HCT116 (cell line): ENCODE results near the gene ASXL2. TPM values are rescaled to one million over a fixed set of nuclear protein-coding genes. Genes with fewer than 3 reads are reported as not detected.

Experiments
- ATAC-seq: fragments of 200-7000 bp; cut with Tn5 transposase; 2 replicates; pipeline ENCODE4 v1.9.1; 2020; ENCODE audit warnings: mild to moderate bottlenecking, moderate library complexity
- BruUV-seq: library from RNA; stranded (reverse); fragments of 400-500 nt; replicated peaks from 2 replicates; lab custom pipeline; 2021; lab: Mats Ljungman, UMichigan
- CTCF ChIA-PET: fragments of 300-600 bp; sonication (Branson Sonifier 250); formaldehyde crosslinking; loops from one replicate; lab custom pipeline; 2021; ENCODE audit warnings: antibody characterized with exemption; lab: Charles Lee
- POLR2A ChIA-PET: fragments of 300-600, 350-600 bp; sonication (Branson Sonifier 250); formaldehyde crosslinking; loops from one replicate; lab custom pipeline; 2021; ENCODE audit warnings: antibody characterized with exemption; lab: Charles Lee
- RAD21 ChIA-PET, 2 experiments: fragments of 300-600 bp; sonication (Branson Sonifier 250); formaldehyde crosslinking; loops; one replicate each; lab custom pipeline; 2023; ENCODE audit warnings: low total read pairs in 2 of 2; ENCODE audit not compliant: uncharacterized antibody in 2 of 2, unreplicated experiment in 2 of 2, low non-redundant PET in 1 of 2; lab: Charles Lee
- DNase-seq: peaks from one replicate; pipeline ENCODE4 v3.0.0-alpha.2; 2010; ENCODE audit warnings: low read depth, low spot score
- H2AFZ ChIP-seq: fragments of 200-600 bp; shearing (Covaris generic), sonication (generic); 2 replicates; pipeline ENCODE4 v1.6.1; 2017; ENCODE audit warnings: low read depth, mixed run types, mixed read lengths, antibody characterized with exemption, low read length; ENCODE audit not compliant: poor library complexity, severe bottlenecking
- H3K27ac ChIP-seq: 2 replicates; pipeline ENCODE4 v1.5.1; 2012; ENCODE audit warnings: low read depth, low read length
- H3K27me3 ChIP-seq: fragments of 200-600 bp; sonication (generic); 2 replicates; pipeline ENCODE4 v1.6.1; 2016; ENCODE audit warnings: mixed run types, low read length, mixed read lengths; ENCODE audit not compliant: insufficient read depth
- H3K36me3 ChIP-seq, 2 experiments: fragments of 200-500 bp in 1 of 2; fragments of 200-600 bp in 1 of 2; sonication (Bioruptor generic) in 1 of 2; sonication (generic) in 1 of 2; 2 replicates each; pipeline versions ENCODE4 v1.5.1 to v1.6.1; 2014 to 2016; ENCODE audit warnings: low read length in 2 of 2, inconsistent platforms in 1 of 2, mixed read lengths in 1 of 2, mixed run types in 1 of 2; ENCODE audit not compliant: insufficient read depth in 2 of 2, control insufficient read depth in 1 of 2
- H3K4me1 ChIP-seq, 2 experiments: fragments of 200-600 bp in 1 of 2; sonication (generic) in 1 of 2; 2 replicates each; pipeline versions ENCODE4 v1.5.1 to v1.6.1; 2012 to 2017; ENCODE audit warnings: low read length in 2 of 2, inconsistent platforms in 1 of 2, mild to moderate bottlenecking in 1 of 2, mixed read lengths in 1 of 2, mixed run types in 1 of 2, moderate library complexity in 1 of 2; ENCODE audit not compliant: insufficient read depth in 2 of 2, control insufficient read depth in 1 of 2
- H3K4me2 ChIP-seq: fragments of 200-600 bp; sonication (generic); 2 replicates; pipeline ENCODE4 v1.6.1; 2017; ENCODE audit warnings: mixed run types, low read length, mixed read lengths
- H3K4me3 ChIP-seq, 2 experiments: fragments of 200-600 bp in 1 of 2; sonication (generic) in 1 of 2; replicated peaks in 1 of 2; 2 replicates each; pipeline ENCODE4 v1.5.1; 2011 to 2016; ENCODE audit warnings: low read length in 2 of 2, control low read depth in 1 of 2, low read depth in 1 of 2, mild to moderate bottlenecking in 1 of 2, mixed read lengths in 1 of 2, mixed run types in 1 of 2
- H3K79me2 ChIP-seq: fragments of 200-600 bp; sonication (generic); 2 replicates; pipeline ENCODE4 v1.6.1; 2017; ENCODE audit warnings: mild to moderate bottlenecking, mixed run types, low read length, moderate library complexity, mixed read lengths; ENCODE audit not compliant: insufficient read depth
- H3K9ac ChIP-seq: fragments of 200-600 bp; sonication (generic); 2 replicates; pipeline ENCODE4 v1.6.1; 2016; ENCODE audit warnings: low read length, mixed read lengths
- H3K9me2 ChIP-seq: fragments of 200-600 bp; sonication (generic), shearing (Covaris generic); 2 replicates; pipeline ENCODE4 v1.6.1; 2017; ENCODE audit warnings: mixed run types, mild to moderate bottlenecking, moderate library complexity; ENCODE audit not compliant: insufficient read depth
- H3K9me3 ChIP-seq, 2 experiments: fragments of 200-500 bp in 1 of 2; fragments of 200-600 bp in 1 of 2; sonication (Bioruptor generic) in 1 of 2; sonication (generic) in 1 of 2; 2 replicates each; pipeline ENCODE4 v1.6.1; 2014 to 2017; ENCODE audit warnings: low read length in 2 of 2, mixed read lengths in 2 of 2, inconsistent platforms in 1 of 2, low read depth in 1 of 2, mild to moderate bottlenecking in 1 of 2, mixed run types in 1 of 2, moderate library complexity in 1 of 2; ENCODE audit not compliant: control insufficient read depth in 1 of 2, insufficient read depth in 1 of 2
- H4K20me1 ChIP-seq: fragments of 200-600 bp; sonication (generic), shearing (Covaris generic); 2 replicates; pipeline ENCODE4 v1.6.1; 2017; ENCODE audit warnings: mixed run types, mild to moderate bottlenecking, moderate library complexity; ENCODE audit not compliant: insufficient read depth
- CEBPB ChIP-seq: IDR thresholded peaks from 2 replicates; pipeline ENCODE4 v1.6.1; 2012; ENCODE audit warnings: low read depth
- EZH2 ChIP-seq: fragments of 200-600 bp; sonication (generic); IDR thresholded peaks from 2 replicates; pipeline ENCODE4 v1.6.1; 2017; ENCODE audit warnings: antibody characterized with exemption, mixed run types
- POLR2A ChIP-seq: IDR thresholded peaks from 2 replicates; pipeline ENCODE4 v1.7.0; 2011; ENCODE audit warnings: borderline replicate concordance; ENCODE audit not compliant: insufficient read depth, insufficient read length; ENCODE audit errors: extremely low read depth
- SP1 ChIP-seq: IDR thresholded peaks from 2 replicates; pipeline ENCODE4 v1.6.1; 2012; ENCODE audit warnings: low read depth
- SRF ChIP-seq: IDR thresholded peaks from 2 replicates; pipeline ENCODE4 v1.6.1; 2012; ENCODE audit warnings: low read depth
- ZNF274 ChIP-seq: fragments of 200-500 bp; sonication (Bioruptor generic); IDR thresholded peaks from 2 replicates; pipeline ENCODE4 v1.6.1; 2014; ENCODE audit warnings: mild to moderate bottlenecking, low read depth, low read length, inconsistent platforms
- intact Hi-C: fragments of 100-400 bp; cut with micrococcal nuclease; formaldehyde crosslinking; loops from 2 replicates; pipeline ENCODE4 v1.10.0; 2022
- total RNA-seq: library from RNA; stranded (reverse); gene quantifications from one replicate; pipeline ENCODE4 v1.2.1, GENCODE V29; 2021; ENCODE audit not compliant: unreplicated experiment
- TF ChIP-seq, protein P1 (sequence below): IDR thresholded peaks from 2 replicates; pipeline ENCODE4 v1.6.1; 2011; ENCODE audit warnings: mild to moderate bottlenecking, low read length, moderate library complexity; ENCODE audit not compliant: insufficient replicate concordance; ENCODE audit errors: extremely low read depth

ASXL2 gene
- total RNA-seq, 1 experiment from 2014 or later = 29.2 TPM

DNA sequence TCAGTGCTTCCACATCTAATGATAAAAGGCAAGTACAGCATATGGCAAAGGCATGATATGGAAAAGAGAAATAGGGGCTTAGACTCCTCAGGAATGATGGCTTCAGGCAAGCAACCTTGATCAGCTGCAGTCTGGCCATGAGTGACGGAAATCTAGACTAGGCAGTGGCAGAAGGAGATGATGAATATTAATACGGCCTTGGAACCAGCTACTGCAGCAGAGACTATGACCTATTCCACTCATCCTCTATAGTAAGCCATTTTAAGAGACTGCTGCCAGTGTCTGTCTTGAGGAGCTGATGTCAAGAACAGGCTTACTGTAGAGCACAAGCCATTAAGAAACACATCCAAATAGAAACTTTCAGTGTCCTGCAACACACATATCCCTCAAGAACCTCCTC lies 23.7 kb downstream of the ASXL2 start (continued):
- TF ChIP-seq SRF (no peak), EZH2 (no peak), SP1 (no peak)

DNA sequence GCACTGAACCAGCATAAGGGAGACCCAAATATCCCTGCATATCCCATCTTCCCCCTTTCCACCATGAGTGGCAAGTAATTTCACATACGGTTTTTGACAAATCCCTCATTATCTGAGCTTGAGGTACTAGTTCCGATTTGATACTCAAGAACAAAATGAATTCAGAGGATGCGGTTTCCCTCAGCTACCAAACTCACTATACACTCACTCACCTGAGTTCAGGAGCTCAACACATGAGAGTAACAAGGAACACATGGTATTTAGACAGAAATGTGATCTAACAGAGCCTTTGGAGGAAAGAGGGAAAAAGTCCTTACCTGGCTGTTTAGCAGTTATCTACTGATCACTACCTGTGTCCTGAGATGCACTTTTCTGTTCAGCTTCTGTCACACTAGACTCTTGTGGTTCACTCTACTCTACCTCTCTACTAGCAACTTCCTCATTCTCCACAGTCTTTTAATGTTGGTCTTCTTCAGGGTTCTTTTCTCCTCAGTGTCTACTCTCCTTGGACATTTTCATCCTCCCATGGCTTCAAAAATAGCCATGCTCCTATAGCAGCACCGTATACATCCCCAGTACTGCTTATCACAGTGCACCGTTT lies 25.1 kb downstream of the ASXL2 start:
- H3K27me3 ChIP-seq = no peaks in the 10 kb centered on the region
- intact Hi-C loops = loop anchor here (2.0 to 5.0 kb wide), 2 partner anchors 246 to 292 kb away; no protein-coding TSS in a partner anchor
- no peak overlapping the region for H3K27ac ChIP-seq
- H3K4me2 ChIP-seq = no peak overlapping the region
- ChIA-PET CTCF (interaction anchor here (0.9 to 2.1 kb wide), 10 partner anchors 9 to 289 kb away, joined by 3 to 10 read pairs (median 4); no protein-coding TSS in a partner anchor), RAD21 (no interaction called here), POLR2A (interaction anchor here (0.8 to 1.8 kb wide), 2 partner anchors 15 to 25 kb away, joined by 3 to 5 read pairs; partner anchors contain the start of gene ASXL2)
- peaks cover 0 to 9% of the 10 kb centered on the region in 2 experiments; a peak in 3 of 4 replicates for H3K4me1 ChIP-seq
- peaks cover 51% of the 10 kb centered on the region for H3K79me2 ChIP-seq
- TF ChIP-seq ZNF274 = no peak
- TF ChIP-seq, protein P1, sequence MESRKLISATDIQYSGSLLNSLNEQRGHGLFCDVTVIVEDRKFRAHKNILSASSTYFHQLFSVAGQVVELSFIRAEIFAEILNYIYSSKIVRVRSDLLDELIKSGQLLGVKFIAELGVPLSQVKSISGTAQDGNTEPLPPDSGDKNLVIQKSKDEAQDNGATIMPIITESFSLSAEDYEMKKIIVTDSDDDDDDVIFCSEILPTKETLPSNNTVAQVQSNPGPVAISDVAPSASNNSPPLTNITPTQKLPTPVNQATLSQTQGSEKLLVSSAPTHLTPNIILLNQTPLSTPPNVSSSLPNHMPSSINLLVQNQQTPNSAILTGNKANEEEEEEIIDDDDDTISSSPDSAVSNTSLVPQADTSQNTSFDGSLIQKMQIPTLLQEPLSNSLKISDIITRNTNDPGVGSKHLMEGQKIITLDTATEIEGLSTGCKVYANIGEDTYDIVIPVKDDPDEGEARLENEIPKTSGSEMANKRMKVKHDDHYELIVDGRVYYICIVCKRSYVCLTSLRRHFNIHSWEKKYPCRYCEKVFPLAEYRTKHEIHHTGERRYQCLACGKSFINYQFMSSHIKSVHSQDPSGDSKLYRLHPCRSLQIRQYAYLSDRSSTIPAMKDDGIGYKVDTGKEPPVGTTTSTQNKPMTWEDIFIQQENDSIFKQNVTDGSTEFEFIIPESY = no peak
- no peak for TF ChIP-seq SRF
- TF ChIP-seq CEBPB = no peak
- no peak for TF ChIP-seq POLR2A
- TF ChIP-seq EZH2 = no peak
- BruUV-seq = no TSS peak
- DNase-seq (no peak), ATAC-seq (no peak)
- no peak overlapping the region for H2AFZ ChIP-seq
- H3K9me2 ChIP-seq = no peaks in the 10 kb centered on the region
- H3K9ac ChIP-seq = no peak overlapping the region
- H3K4me3 ChIP-seq = no peak overlapping the region
- H3K9me3 ChIP-seq = no peaks in the 10 kb centered on the region
- no peaks in the 10 kb centered on the region for H4K20me1 ChIP-seq
- H3K36me3 ChIP-seq = no peaks in the 10 kb centered on the region
